Measurements from ENCODE around the gene CDK1. TPM values are rescaled to one million over a fixed set of nuclear protein-coding genes. Genes with fewer than 3 reads are reported as not detected.

Gene CDK1
- 10 to 100 TPM in 1 of 2 donors, 1 to 10 TPM in 1; 5.9 to 12.9 TPM for total RNA-seq
- long read RNA-seq, transcript CDK1-203 (8 exons, 1,913 nt) = major isoform, 20 of 24 reads
- long read RNA-seq, partial matches to known transcripts = 2 of 24 reads
- long read RNA-seq, other reads (novel, unspliced or antisense) = 2 of 24 reads

DNA sequence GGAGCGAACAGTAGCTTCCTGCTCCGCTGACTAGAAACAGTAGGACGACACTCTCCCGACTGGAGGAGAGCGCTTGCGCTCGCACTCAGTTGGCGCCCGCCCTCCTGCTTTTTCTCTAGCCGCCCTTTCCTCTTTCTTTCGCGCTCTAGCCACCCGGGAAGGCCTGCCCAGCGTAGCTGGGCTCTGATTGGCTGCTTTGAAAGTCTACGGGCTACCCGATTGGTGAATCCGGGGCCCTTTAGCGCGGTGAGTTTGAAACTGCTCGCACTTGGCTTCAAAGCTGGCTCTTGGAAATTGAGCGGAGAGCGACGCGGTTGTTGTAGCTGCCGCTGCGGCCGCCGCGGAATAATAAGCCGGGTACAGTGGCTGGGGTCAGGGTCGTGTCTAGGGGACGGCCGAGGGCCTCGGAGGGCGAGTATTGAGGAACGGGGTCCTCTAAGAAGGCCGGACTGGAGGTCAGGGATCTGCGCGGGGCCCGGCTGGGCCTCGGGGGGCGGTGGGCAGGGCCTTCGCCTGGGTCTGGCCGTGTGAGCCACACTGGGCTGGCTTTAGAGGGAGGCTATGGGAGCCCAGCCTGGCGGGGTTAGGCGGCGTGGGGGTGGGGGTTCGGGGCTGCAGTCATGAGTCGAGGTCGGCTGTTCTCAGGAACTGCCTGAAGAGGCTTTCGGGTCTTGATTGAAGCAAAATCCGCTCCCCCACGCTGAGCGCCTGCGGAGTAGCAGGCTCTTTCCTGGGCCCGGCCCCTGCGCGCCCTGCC, at the start of gene CDK1:
TSS of gene CDK1 (plus strand) at position 265 of the 757 bp plus-strand sequence. CDS start 1,688 bp downstream, outside the sequence.
- intact Hi-C loops (cut with DNase I, micrococcal nuclease) = no loop called here
- DNase-seq (peak; percentile 97 to 98), ATAC-seq (peak; percentile 97)

DNA sequence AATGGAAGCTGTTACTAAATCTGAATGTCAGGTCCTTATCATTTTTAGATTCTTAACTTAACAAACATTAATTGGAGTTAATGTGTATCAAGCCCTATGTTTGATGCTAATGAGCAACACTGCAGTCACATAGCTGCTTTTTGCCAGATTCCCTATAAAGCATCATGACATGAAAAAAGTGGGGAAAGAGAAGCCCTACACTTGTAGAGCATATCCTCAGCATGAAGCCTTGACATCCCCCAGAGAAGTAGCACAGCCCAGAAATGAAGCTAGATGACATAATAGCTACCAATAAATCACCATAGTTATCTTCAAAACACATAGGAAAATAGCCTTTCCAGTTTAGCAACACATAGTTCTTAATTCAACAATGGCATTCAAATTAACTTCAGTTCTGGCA, 49.2 kb upstream of the CDK1 start:
- intact Hi-C loops (cut with DNase I, micrococcal nuclease) = no loop called here
- no peak for ATAC-seq

DNA sequence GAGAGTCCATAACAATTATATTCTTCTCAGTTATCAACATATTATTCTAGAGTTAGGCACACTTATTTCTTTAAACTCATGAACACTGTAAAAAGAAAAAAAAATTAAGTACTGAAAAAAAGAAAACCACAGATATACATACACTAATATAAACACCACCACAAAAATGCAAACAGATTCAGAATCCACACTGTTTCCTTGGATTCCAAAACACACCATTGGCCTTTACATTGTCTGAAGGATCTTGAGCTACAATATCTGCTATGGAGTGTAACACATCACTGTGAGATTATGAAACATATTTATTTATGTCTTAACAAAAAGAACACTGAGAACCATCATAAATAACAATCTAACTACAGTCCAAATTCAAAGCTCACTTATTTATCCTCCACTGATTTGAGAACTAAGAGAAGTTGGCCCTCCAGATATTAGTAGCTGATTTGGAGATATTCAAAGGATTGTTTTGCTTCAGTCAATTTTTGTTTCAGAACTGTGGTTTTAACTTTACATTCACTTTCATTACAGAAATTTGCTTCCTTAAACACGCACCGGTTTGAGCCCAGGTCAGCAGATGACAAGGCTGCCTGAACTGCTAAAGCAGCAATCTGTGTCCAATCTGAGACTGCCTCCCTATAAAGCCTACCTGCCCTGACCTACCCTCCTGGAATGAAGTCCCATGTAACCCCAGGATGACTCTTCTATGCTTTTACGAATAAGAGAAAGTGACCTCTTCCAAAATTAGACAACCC, 47.0 kb upstream of the CDK1 start:
- ATAC-seq (peak; percentile 25), DNase-seq (peak; percentile 22 to 32)
- intact Hi-C loops (cut with DNase I, micrococcal nuclease) = no loop called here

More for the DNA sequence above, 49.2 kb upstream of the CDK1 start:
- no peak for DNase-seq

DNA sequence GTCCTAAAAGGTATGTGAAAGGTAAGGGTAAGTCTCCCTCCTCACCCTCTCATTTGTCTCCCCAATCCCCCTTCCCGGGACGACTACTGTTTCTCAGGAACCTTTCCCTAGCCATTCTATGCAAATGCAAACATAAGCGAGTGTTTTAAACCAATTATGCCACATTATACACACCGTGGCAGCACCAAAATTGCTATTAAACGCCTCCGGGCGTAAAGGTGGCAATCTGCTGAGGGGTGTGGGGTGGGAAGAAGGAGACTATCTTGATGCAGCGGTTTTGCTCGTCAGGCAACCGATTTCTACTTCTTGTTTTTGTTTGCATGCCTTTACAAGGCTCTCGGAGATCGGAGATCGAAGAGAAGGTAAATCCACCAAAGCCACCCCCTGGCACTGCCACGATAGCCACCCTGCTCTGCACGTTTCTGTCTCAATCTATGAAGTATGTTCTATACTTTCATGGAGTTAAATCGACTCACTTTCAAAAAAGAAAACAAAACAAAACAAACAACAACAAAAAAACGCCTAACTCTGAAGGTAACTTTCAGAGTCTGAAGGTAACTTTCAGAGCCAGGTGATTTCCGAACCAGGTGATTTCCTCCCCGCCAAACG, 46.0 kb upstream of the CDK1 start:
- DNase-seq (peak in 1 of 2 donors; percentile 30), ATAC-seq (peak; percentile 25)
- intact Hi-C loops (cut with DNase I, micrococcal nuclease) = no loop called here

DNA sequence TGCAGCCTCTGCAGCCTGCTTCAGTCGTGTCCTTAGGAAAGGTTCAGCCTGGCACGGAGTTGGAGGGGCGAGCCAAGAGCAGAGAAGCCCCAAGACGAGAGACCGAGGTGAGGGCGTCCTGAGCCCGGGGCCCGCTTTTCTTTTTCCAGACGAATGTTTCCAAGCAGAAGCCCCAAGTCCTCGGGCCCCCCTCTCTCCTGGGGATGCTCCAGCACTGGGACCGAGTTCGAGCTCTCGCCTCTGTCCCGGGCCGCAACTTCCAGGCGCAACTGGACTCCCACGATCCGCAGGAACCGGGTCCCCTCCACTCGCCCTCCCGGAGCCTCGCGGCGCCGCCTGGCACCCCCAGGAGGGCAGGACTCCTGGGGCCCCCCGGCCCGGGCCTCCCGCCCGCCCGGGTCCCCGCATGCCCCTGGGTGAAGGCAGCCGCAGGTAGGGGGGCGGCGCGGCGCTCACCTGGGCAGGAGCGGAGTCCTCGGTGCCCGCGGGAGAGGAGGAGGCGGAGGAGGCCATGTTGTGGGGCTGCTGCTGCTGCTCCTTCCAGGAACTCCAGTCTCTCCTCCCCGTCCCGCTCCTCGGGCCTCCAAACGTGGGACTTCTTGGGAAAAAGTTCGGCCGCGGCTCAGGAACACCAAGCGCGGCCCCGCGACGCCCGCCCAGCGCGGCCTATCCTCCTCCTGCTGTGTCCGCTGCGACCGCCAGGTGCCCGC, 45.3 kb upstream of the CDK1 start:
- intact Hi-C loops (cut with DNase I, micrococcal nuclease) = no loop called here
- peak; percentile 57 for ATAC-seq

DNA sequence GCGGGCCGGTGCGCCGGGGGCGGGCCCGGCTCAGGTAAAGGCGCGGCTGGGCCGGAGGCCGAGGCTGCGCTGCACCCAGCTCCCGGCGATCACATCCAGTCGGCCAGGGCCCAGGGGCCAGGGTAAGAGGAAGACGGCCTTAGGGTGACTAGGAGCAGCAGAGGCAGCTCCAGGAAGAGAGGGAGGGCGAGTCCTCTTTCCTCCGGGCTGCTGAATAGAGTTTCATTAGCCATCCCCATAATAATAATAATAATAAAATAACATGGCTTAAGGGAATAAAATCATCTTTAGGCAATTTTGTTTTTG, 44.8 kb upstream of the CDK1 start:
- DNase-seq = no peak
- peak; percentile 94 for ATAC-seq
- intact Hi-C loops (cut with DNase I, micrococcal nuclease) = no loop called here

More for the DNA sequence above, 45.3 kb upstream of the CDK1 start:
- DNase-seq = peak; percentile 55 to 72

DNA sequence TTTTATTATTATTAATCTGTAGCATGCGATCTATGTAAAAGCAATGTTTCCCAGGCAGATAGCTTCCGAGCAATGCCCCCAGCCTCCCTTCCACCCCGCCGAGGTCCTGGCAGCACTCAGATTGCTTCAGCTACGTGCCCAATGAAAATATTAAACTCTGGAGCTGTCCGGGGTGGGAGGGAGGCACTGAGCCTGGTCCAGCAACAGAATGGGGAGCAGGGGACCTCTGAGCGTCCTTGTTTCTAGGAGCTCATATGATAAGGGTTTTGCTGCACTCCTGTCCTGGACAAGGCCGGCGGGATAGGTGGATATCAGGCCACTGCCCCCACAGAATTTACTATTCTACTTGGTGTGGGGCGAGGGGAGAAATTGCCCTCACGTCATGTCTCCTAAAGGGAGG, 44.5 kb upstream of the CDK1 start:
- DNase-seq (peak in 1 of 2 donors; percentile 12), ATAC-seq (no peak)
- intact Hi-C loops (cut with DNase I, micrococcal nuclease) = no loop called here

DNA sequence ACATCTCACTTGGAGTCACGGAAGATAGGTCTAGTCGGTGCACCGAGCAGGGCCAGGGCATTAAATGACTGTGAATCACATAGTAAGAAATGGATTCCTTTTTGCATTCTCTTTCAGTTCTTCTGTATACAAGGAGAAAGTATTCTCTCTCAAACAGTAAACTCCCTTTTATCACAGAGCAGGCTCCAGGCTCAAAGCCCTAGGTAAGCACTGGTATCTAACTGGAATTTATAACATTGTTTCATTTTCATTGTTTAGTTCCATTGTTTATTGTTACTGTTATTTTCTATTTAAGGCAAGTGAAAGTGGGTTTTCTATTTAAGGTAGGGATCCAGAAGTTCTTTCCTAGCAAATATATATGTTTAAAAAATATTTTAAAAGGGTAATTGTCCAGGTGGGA, 44.1 kb upstream of the CDK1 start:
- intact Hi-C loops (cut with DNase I, micrococcal nuclease) = no loop called here
- ATAC-seq (no peak), DNase-seq (no peak)

DNA sequence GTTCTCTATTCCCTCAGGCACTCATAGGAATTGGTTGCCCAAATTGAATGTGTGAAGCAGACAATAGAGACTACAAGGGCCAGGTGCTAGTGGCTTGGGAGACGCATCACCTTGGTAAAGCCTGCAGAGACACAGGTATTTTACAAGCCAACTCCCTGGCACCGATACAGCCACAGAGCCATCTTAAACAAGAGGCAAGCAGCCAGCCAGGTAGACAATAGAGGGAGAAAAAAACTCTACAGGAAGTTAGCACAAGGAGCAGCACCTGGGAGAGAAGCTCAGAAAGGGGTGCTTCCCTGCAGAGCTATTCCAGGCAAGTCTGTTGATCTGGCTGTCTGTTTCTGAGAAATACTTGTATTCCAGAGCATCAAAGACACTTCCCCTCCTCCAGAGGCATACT, 43.0 kb upstream of the CDK1 start:
- peak; percentile 53 for ATAC-seq
- DNase-seq = peak; percentile 61 to 65
- intact Hi-C loops (cut with DNase I, micrococcal nuclease) = no loop called here

DNA sequence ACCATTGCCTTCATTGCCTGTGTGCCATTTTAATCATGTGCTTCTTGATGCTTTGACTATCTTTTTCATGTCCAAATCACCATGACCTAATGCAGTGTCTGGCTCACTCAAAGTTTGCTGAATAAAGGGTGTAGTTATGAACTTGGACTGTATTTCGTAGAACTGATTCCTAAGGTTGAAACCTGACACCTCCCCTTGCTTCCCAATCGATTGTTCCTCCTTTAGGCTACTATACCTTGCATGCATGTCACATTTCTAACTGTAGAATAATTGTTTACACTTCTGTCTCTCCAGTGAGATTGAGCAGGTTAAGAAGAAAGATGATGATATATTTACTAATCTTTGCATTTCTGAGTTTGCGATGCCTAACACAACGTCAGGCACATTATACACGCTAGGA, 41.0 kb upstream of the CDK1 start:
- intact Hi-C loops (cut with DNase I, micrococcal nuclease) = no loop called here
- ATAC-seq (no peak), DNase-seq (no peak)

DNA sequence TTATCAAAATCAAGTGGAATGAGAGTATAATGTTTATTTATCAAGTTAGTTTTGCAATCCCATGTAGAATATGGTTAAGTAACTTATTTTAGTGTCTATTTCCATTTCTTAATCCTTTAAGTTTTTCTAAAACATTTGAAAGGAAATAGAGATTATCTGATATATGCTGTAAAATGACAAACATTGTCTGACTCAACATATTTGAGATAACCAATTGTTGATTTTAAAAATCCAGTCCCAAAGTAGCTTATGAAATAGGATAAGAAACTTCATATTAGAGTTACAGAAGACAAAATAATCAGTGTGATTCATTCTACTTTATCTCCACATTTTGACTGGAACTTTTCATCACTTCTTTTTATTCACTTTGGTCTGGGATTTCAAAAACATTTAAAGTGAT, 38.7 kb upstream of the CDK1 start:
- no peak for ATAC-seq
- no peak for DNase-seq
- intact Hi-C loops (cut with DNase I, micrococcal nuclease) = no loop called here

DNA sequence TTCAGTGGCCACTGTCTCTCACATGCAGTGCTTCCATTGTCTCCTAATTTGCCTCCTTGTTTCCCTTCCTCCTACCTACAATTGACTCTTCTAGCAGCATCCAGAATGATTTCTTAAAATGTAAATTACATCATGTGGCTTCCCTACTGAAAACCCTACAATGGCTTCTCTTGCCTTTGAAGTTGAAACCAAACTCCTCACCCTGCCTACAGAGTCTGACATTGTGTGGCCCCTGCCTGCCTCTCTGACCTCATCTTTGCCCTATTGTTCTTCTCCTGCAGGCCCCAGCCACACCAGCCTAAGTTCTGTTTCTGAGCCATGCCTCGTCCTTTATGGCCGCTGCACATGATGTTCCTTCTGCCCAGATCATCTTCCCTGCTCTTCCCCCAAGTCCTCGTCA, 35.8 kb upstream of the CDK1 start:
- ATAC-seq = no peak
- intact Hi-C loops (cut with DNase I, micrococcal nuclease) = no loop called here

DNA sequence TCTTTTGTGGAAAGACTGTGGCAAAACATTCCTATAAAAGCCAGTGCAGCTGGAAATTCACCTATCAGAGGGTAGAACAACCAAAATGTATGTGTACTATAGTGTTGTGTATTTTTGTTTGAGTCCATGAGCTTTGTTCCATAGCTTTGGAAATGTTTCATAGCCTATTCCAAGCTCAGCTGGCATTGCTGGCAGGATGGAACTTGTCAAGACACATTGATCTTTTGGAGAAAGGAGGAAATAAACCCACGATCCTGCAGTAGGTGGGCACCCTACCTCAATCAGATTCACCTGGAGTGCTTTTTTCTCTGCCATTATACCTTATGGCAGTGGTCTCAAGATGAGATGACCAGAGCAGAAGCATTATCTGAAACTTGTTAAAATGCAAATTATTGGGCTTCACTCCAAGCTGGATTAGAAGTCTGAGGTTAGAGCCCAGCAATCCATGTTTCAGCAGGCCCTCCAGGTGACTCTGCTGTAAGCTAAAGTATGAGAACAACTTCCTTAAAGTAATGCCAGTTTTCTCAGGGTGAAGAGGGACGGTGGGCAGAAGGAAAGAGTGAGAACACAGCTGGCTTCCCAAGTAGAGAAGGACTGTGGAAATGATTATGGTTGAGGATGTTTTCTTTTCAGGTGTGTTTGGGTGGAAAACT, 30.3 kb upstream of the CDK1 start:
- intact Hi-C loops (cut with DNase I, micrococcal nuclease) = no loop called here
- DNase-seq = no peak
- ATAC-seq = no peak

More for the DNA sequence above, 35.8 kb upstream of the CDK1 start:
- no peak for DNase-seq

DNA sequence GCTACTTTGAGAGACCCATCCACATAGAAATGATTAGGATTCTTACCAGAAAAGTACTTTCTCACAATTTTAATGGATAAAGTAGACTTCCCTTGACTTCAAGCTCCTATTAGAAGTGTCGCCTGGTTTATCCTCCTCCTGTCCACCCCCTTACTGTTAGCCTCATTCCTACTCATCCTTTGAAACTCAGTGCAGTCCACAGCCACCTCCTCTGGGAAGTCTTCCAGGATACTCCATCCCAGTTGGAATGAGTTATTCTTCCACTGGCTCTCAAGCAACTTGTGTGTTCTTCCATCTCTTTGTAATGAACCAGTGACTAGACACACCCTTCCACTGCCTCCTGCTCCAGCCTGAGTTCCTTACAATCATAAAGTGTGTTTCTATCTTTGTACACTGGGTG, 25.1 kb upstream of the CDK1 start:
- intact Hi-C loops (cut with DNase I, micrococcal nuclease) = no loop called here
- no peak for ATAC-seq
- DNase-seq = no peak

DNA sequence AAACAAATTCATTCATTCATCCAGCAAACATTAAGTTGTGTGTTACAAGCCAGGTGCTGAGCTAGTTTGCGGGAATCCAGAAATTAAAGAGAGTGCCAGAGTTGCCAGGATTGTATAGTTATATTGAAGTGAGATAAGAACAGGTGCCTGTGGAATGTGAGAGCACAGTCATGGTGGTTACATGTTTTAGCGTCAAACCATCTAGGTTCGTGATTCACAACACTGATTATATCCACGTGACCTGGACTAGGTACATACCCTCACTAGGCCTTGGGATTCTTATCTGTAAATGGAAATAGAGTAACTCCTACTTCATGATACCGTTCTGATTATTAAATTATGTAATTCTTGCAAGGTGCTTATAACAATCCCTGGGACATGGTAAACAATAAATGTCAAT, 24.5 kb upstream of the CDK1 start:
- ATAC-seq (peak; percentile 45), DNase-seq (no peak)

DNA sequence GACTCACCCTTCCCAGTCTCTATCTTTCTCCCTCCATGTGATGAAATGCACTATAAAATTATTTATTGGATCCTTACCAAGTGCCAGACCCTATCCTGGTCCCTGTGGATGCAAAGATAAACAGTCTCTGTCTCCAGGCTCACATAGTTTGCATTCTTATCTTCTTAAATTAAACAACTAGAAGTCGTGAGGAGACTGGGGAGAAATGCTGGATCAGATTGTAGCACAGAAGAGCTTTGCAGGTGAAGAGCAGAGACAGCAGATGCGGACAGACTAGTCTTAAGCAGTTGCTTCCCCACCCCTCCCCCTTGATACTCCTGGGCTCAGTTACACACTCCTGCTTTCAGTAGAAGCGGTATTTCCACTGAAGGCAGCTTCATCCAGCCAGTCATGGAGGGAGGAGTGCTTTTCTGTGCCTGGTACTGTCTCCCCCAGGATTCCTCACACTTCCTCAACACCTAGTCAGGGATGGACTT, 20.8 kb upstream of the CDK1 start:
- DNase-seq = no peak
- no peak for ATAC-seq
- intact Hi-C loops (cut with DNase I, micrococcal nuclease) = no loop called here

More for the DNA sequence above, 24.5 kb upstream of the CDK1 start:
- intact Hi-C loops (cut with DNase I, micrococcal nuclease) = no loop called here

DNA sequence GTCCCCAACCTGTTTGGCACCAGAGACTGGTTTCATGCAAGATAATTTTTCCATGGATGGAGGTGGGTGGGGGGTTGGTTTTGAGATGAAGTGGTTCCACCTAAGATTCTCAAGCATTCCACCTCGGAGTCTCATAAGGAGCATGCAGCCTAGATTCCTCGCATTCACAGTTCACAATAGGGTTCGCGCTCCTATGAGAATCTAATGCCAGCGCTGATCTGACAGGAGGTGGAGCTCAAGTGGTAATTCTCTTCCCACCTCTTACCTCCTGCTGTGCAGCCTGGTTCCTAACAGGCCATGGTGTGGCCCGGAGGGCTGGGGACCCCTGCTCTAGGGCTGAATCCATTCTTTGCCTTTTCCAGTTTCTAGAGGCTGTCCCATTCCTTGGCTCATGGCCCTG, 19.1 kb upstream of the CDK1 start:
- ATAC-seq (no peak), DNase-seq (no peak)
- intact Hi-C loops (cut with DNase I, micrococcal nuclease) = no loop called here

DNA sequence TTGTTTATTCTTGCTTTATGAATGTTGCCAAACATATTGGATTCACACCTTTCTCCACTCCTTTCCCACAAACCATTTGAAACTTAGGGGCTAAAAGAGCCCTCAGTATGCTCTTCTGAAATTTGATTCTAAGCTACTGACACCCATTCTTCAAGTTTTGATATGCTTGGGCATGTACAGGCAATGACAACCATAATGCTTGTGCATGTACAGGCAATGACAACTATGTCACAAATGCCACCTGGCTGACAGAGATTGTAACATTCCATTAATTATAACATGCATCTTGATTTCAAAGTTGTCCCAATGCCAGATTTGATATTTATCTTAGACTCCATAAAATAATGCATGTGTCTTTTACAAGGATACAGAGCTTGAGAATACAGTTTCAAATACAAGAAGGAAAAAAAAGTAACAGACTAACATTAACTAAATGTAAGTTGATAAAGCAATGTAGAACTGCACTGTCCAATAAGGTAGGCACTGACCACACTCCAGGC, 17.5 kb upstream of the CDK1 start:
- ATAC-seq (peak; percentile 21), DNase-seq (no peak)
- intact Hi-C loops (cut with DNase I, micrococcal nuclease) = no loop called here
